H54 (cell line): ENCODE data around the gene SYPL1.

Experiments used
- DNase-seq: peaks from one replicate; pipeline ENCODE4 v3.0.0; 2011; ENCODE audit warnings: low spot score, mixed read lengths; ENCODE audit not compliant: insufficient read length
- FAIRE-seq: peaks from 3 replicates; lab custom pipeline; 2011; peaks lifted over from hg19 to GRCh38; lab: Jason Lieb, UNC
- POLR2A ChIP-seq: IDR thresholded peaks from 2 replicates; pipeline ENCODE4 v1.6.1; 2011; ENCODE audit warnings: low read depth, mild to moderate bottlenecking, low read length

The SYPL1 gene

DNA sequence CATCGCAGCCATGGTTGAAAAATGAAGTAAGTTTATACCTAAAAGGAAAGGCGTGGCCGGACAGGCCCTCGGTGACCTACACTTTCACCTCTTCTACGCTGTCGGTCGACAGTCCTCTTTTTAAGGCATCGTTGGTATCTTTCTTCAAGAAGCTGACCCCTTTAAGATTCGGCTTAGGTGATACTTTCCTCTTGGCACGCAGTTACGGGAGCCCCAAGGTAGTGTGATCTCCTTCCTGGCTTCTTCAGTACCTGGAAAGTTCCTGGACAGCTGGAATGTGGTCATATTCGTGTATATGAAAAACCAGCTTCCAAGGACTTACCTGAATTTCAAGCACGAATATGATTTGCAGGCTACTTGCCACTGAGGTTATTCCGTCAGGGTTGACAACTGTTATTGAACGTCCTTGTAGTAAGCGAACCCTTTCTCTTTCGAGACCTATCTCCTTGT, 885 bp upstream of the SYPL1 start:
- DNase-seq: no peak
- no peak for TF ChIP-seq POLR2A
- FAIRE-seq: no peak

DNA sequence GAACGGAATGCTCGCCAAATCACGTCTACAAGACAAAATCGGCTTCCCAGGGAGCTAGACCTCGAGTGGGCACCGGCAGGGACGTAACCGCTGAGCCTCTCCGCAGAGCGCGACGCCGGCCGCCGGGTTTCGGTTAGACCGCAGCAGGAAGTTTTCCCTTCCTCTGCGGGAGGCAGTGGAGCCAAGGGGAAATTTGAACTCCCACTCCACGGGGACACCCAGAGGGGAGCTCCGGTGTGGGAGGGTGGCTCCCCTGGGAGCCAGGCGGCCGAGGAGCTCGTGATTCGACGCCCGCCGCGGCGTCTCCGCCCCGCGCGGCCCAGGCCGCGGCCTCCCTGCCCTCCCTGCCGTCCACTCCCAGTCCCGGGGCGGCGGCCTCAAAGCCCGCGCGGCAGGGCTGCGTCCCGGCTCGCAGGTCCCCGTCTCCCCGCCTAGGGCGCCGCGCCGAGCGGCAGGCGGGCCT, 426 bp downstream of the SYPL1 start:
- DNase-seq (peak; percentile 51), FAIRE-seq (no peak)
- TF ChIP-seq POLR2A: no peak

DNA sequence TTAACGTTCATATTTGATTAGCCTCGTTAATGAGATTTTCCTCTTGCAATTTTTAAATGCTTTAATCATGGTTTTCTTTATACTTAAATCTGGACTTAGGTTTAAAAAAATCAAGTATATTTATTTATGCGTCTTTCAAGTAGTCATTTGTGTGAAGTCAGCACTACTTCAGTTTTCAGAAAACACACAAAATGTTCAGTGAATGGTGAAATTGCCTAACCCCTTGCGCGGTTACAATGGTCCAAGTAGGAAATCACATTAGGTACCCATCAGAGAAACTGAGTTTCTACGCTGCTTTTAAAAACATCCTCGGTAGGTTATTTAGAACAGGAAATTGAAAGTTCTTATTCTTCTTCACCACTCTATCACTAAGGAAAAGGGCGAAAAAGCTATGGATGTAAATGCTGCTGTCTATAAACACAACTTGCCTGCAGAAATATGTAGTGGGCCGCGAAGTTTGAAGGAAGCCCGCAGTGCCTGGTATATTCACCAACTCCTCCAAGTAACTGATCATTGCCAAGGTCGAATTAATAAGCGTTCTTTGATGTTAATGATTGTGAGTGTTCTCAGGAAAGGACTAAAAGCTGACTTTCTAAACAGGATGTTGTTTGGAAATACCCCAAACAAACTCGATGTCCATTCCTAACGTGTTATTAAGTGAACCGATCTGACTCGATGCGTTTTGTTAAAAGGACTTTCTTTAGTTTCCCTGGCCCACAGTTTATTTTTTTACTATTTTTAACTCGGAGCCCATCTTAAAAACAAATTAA, 1.0 kb downstream of the SYPL1 start:
- no peak for FAIRE-seq
- TF ChIP-seq POLR2A: no peak

GRCh38 chr7:106110238-106110560, 1.9 kb downstream of the SYPL1 start:
- DNase-seq (no peak), FAIRE-seq (peak; percentile 15)
- no peak for TF ChIP-seq POLR2A

More for the DNA sequence above, 1.0 kb downstream of the SYPL1 start:
- no peak for DNase-seq

- FAIRE-seq: no peak
- TF ChIP-seq POLR2A: no peak
- no peak for DNase-seq
These were observed 2.4 kb downstream of the SYPL1 start for GRCh38 chr7:106109521-106110237.

DNA sequence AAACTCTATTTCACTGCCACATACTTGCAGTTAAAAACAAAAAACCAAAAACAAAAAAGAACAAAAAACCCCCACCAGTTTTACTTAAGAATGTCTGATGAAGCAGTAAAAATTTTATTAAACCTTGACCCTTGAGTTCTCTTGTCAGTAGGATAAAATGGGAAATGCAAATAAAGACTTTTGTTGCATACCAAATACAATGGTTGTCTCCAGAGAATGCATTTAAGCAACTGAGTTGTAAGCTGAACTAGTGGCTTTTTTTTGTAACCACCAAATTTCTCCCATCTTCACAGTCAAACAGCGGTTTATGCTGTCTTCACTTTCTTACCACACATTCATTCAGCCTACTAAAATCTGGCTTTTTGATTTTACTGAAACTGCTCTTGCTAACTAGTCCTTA, 3.1 kb downstream of the SYPL1 start:
- DNase-seq (no peak), FAIRE-seq (no peak)
- no peak for TF ChIP-seq POLR2A

DNA sequence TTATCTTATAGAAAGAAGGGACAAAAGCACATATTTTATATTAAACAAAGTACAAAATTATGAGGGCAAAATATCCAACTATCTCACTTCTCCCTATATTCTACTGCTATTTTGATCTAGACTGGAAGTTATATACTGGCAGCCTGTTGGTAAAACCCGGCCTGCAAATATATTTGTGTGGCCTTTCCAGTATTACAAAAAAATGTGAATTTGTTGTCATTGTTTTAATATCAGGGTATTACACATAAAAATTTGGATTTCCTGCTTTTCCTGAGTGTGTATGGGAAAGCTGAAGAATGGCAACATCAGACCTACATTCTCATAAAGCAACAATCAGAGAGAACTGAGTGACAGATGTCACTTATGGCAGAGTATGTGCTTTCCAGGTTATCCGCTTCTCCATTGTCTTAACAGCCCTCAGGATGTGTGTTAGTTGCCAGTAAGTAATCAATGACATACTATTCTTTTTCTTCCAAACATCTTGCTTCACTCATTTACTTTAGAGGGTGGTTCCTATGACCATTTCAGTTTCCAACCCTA, 7.3 kb downstream of the SYPL1 start:
- TF ChIP-seq POLR2A: no peak
- no peak for DNase-seq
- FAIRE-seq: peak; percentile 30

DNA sequence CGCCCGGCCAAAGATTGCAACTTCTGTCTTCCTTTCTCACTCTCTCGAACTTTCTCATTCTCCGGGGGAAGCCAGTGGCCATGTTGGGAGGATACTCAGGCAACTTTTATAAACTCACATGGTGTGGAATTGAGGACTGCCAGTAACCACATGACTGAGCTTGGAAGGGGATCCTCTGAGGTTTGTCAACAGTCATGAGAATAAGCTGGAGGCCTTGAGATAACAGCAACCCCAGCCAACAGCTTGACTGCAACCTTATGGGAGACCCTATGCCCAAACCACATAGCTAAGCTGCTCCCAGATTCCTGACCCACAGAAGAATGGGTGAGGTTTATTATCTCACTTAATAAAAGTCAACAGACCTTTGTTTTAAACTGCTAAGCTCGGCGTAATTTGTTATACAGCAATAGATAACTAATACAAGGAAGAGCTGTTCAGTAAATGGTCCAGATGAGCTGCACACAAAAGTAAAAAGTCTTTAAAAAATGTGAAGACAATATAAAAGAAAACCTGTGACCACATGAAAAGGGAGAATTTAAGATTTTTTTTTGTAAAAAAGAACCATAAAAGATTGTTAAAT, 9.6 kb downstream of the SYPL1 start:
- FAIRE-seq (no peak), DNase-seq (no peak)
- no peak for TF ChIP-seq POLR2A

GRCh38 chr7:106101726-106102125, 10.4 kb downstream of the SYPL1 start:
- TF ChIP-seq POLR2A: no peak
- FAIRE-seq (no peak), DNase-seq (no peak)

GRCh38 chr7:106100863-106101629, 11.1 kb downstream of the SYPL1 start:
- DNase-seq (no peak), FAIRE-seq (no peak)
- TF ChIP-seq POLR2A: no peak

DNA sequence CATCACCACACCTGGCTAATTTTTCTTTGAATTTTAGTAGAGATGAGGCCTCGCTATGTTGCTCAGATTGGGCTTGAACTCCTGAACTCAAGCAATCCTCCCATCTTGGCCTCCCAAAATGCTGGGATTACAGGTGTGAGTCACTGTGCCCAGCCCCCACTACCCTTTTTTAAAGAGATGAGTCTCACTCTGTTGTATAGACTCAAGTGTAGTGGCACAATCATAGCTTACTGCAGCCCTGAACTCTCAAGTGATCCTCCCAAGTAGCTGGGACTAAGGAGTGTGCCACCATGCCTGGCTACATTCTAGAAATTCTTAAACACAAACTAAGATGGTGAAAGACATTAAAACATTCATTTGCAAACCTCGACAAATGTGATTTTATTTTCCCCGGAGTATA, 12.6 kb downstream of the SYPL1 start:
- DNase-seq: no peak
- no peak for FAIRE-seq
- TF ChIP-seq POLR2A: no peak

DNA sequence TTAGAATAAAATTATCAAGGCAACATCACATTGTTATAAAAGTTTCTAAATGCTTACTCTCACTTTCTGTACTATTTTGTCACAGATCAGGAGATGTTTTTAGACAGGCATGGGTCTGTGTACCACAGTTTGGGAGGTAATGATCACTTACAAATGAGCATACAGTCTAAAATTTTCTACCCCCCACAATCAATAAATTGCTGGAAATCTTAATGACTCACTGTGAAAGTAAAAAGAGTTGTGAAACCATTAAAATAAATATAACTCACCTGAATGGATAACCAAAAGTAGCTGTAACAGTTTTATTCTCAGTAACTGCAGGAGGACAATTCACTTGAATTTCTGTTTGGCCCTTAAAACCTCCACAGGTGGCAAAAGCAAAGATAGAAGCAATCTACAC, 13.2 kb downstream of the SYPL1 start:
- TF ChIP-seq POLR2A: no peak
- FAIRE-seq: no peak
- DNase-seq: no peak

GRCh38 chr7:106095634-106096033, 16.5 kb downstream of the SYPL1 start:
- no peak for FAIRE-seq
- DNase-seq: no peak
- no peak for TF ChIP-seq POLR2A
